Loucy (cell line): Measurements from ENCODE around the gene FZD2.
"Not testable (repeated sequence)": the region's sequence is repeated elsewhere in the genome, so short reads cannot be mapped to it uniquely, and the experiment has no call there.

Experiments used
- H2AFZ ChIP-seq: fragments of 200-600 bp; sonication (generic); 2 replicates; pipeline ENCODE4 v1.6.0; 2016; ENCODE audit warnings: antibody characterized with exemption, mild to moderate bottlenecking, low read length, moderate library complexity
- H3F3A ChIP-seq: fragments of 200-600 bp; 2 replicates; pipeline ENCODE4 v1.6.0; 2016; ENCODE audit warnings: antibody characterized with exemption, low read depth, mild to moderate bottlenecking
- H3K27me3 ChIP-seq: fragments of 200-600 bp; sonication (generic); 2 replicates; pipeline ENCODE4 v1.6.1; 2014; ENCODE audit warnings: low read length, mild to moderate bottlenecking; ENCODE audit not compliant: insufficient read depth, poor library complexity, severe bottlenecking
- H3K36me3 ChIP-seq: fragments of 200-600 bp; sonication (generic); 2 replicates; pipeline ENCODE4 v1.6.1; 2016; ENCODE audit warnings: low read length; ENCODE audit not compliant: insufficient read depth
- H3K4me1 ChIP-seq: fragments of 200-600 bp; sonication (generic); 2 replicates; pipeline ENCODE4 v1.5.1; 2014; ENCODE audit warnings: low read length, mild to moderate bottlenecking; ENCODE audit not compliant: insufficient read depth, poor library complexity, severe bottlenecking
- H3K4me2 ChIP-seq: fragments of 200-600 bp; sonication (generic); 2 replicates; pipeline ENCODE4 v1.6.0; 2014; ENCODE audit warnings: antibody characterized with exemption, low read length, low read depth, mild to moderate bottlenecking; ENCODE audit not compliant: poor library complexity, severe bottlenecking
- H3K4me3 ChIP-seq: fragments of 200-600 bp; sonication (generic); 2 replicates; pipeline ENCODE4 v1.5.1; 2014; ENCODE audit warnings: low read length, mild to moderate bottlenecking, mixed read lengths; ENCODE audit not compliant: poor library complexity, severe bottlenecking
- H3K79me2 ChIP-seq: fragments of 200-600 bp; sonication (generic); 2 replicates; pipeline ENCODE4 v1.6.1; 2014; ENCODE audit warnings: low read length; ENCODE audit not compliant: insufficient read depth
- H3K9ac ChIP-seq: fragments of 200-600 bp; sonication (generic); 2 replicates; pipeline ENCODE4 v1.6.0; 2014; ENCODE audit warnings: mild to moderate bottlenecking, low read depth, low read length, moderate library complexity; ENCODE audit not compliant: poor library complexity, severe bottlenecking
- H3K9me2 ChIP-seq: fragments of 200-600 bp; sonication (generic); replicated peaks from 2 replicates; pipeline ENCODE4 v1.6.1; 2016; ENCODE audit warnings: low read depth, low read length, mixed read lengths
- H3K9me3 ChIP-seq: fragments of 200-600 bp; sonication (generic); 2 replicates; pipeline ENCODE4 v1.6.1; 2014; ENCODE audit warnings: mild to moderate bottlenecking, antibody characterized with exemption, low read length, low read depth; ENCODE audit not compliant: insufficient read depth
- H4K20me1 ChIP-seq: fragments of 200-600 bp; sonication (generic); 2 replicates; pipeline ENCODE4 v1.6.0; 2014; ENCODE audit warnings: antibody characterized with exemption, low read length, mild to moderate bottlenecking; ENCODE audit not compliant: insufficient read depth, poor library complexity, severe bottlenecking
- CTCF ChIP-seq: fragments of 200-600 bp; sonication (generic); conservative IDR thresholded peaks from 2 replicates; pipeline ENCODE4 v1.5.1; 2014; ENCODE audit warnings: mild to moderate bottlenecking, antibody characterized with exemption, low read length
- EZH2phosphoT487 ChIP-seq: fragments of 200-600 bp; IDR thresholded peaks from 2 replicates; pipeline ENCODE4 v1.6.1; 2018; ENCODE audit warnings: antibody characterized with exemption, mild to moderate bottlenecking, moderate library complexity, borderline replicate concordance

Gene FZD2

GRCh38 chr17:44556832-44557606, at the start of gene FZD2:
FZD2 (plus strand) TSS chr17:44557484; CDS start chr17:44557689, 205 bp downstream.
- Histone ChIP-seq H3K36me3 (no peaks in the 10 kb centered on the region), H3K79me2 (peaks cover 30% of the 10 kb centered on the region), H3K4me2 (peak within 1 kb of the TSS; percentile 73), H3K9ac (peak within 1 kb of the TSS; percentile 91), H3K9me2 (no peaks in the 10 kb centered on the region), H3K4me3 (peak within 1 kb of the TSS; percentile 80), H3F3A (no peaks in the 10 kb centered on the region), H3K27me3 (no peaks in the 10 kb centered on the region), H4K20me1 (peaks cover 5% of the 10 kb centered on the region), H3K4me1 (peaks cover 45% of the 10 kb centered on the region), H2AFZ (peak within 1 kb of the TSS; percentile 91), H3K9me3 (no peaks in the 10 kb centered on the region)
- no peak for TF ChIP-seq CTCF
- TF ChIP-seq EZH2phosphoT487: no peak

- H3K9me2 ChIP-seq, H3K4me2 ChIP-seq, H4K20me1 ChIP-seq, H3K79me2 ChIP-seq, H3F3A ChIP-seq, H3K4me3 ChIP-seq, H3K36me3 ChIP-seq, H3K9ac ChIP-seq, H3K4me1 ChIP-seq, H3K9me3 ChIP-seq: not testable (repeated sequence)
- TF ChIP-seq CTCF: peak; percentile 20; the same call in 1 of the 2 replicates
- Histone ChIP-seq H2AFZ (peak overlapping the region; percentile 80), H3K27me3 (peaks cover 29% of the 10 kb centered on the region)
These were observed 45.8 kb upstream of the FZD2 start for GRCh38 chr17:44511241-44512134.

GRCh38 chr17:44518032-44518431, 39.3 kb upstream of the FZD2 start:
- TF ChIP-seq CTCF (no peak), EZH2phosphoT487 (no peak)
- Histone ChIP-seq H3K36me3 (no peaks in the 10 kb centered on the region), H4K20me1 (no peaks in the 10 kb centered on the region), H3K4me3 (no peak overlapping the region), H3K9me3 (no peaks in the 10 kb centered on the region), H2AFZ (no peak overlapping the region), H3K27me3 (peaks cover 11% of the 10 kb centered on the region), H3K4me2 (no peak overlapping the region), H3K4me1 (no peaks in the 10 kb centered on the region), H3K79me2 (no peaks in the 10 kb centered on the region), H3F3A (no peaks in the 10 kb centered on the region), H3K9ac (no peak overlapping the region), H3K9me2 (no peaks in the 10 kb centered on the region)
